NK-92 treated with Interleukin-12 subunit alpha and Interleukin-12 subunit beta, amount 100 ng/mL, for 24 hours (cell line): Measurements from ENCODE around the gene SEMA3C.
"Not testable (repeated sequence)": the region's sequence is repeated elsewhere in the genome, so short reads cannot be mapped to it uniquely, and the experiment has no call there.

Experiments used
- DNase-seq: peaks from one replicate; lab custom pipeline; 2025; lab: John Stamatoyannopoulos, UW

The SEMA3C gene

GRCh38 chr7:80926955-80927354 lies 8.1 kb upstream of the SEMA3C start:
- not testable (repeated sequence) for DNase-seq

- no peak for DNase-seq
Measured at GRCh38 chr7:80924090-80924489, 5.2 kb upstream of the SEMA3C start.

- no peak for DNase-seq
Measured at GRCh38 chr7:80923211-80923612, 4.4 kb upstream of the SEMA3C start.

- DNase-seq, result no peak
Measured at GRCh38 chr7:80922253-80923049, 3.6 kb upstream of the SEMA3C start.

DNA sequence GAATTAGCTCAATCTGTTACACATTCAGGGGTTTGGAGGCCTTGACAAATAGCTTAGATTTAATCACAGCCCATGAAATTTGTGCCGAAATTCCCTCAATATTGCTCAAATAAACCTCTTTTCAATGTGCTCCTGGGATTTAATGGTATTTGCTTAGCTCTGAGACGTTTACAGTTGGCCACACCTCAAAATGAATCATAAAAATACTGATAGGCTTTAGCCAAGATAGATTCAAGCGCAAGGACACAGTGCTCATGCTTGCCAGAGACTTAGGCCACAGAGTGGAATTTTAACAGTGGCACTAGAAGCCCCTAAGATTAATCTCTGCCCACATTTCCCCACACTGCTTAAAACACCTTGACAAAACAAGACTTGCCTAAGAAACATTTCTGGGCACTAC lies 2.3 kb upstream of the SEMA3C start:
- DNase-seq, result no peak

GRCh38 chr7:80918399-80918798 lies 452 bp downstream of the SEMA3C start:
- no peak for DNase-seq

- no peak for DNase-seq
Measured at GRCh38 chr7:80916770-80917741, 1.8 kb downstream of the SEMA3C start.

GRCh38 chr7:80910228-80910627 lies 8.6 kb downstream of the SEMA3C start:
- no peak for DNase-seq

GRCh38 chr7:80908360-80908797 lies 10.5 kb downstream of the SEMA3C start:
- no peak for DNase-seq

GRCh38 chr7:80907612-80908011 lies 11.2 kb downstream of the SEMA3C start:
- DNase-seq, result no peak

DNA sequence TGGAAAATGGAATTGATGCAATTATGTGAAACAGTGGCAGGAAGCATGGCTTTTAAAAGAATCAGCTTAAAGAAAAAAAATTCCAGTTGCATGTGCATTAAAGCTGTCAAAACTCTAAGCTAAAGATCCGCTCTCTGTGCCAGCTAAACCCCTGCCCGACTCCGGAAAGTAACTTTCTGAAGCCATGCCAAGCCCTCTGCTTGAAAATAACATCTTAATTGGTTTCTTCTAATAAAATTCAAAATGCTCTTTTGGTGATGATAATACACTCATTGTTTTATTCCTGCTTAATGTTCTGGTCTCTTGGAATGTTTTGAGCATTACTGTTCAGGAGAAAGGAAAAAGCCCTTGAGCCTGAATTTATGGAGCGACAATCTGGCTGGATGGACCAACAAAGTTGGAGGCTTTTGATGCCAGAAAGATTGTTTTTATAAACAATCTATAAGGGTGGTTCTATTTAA lies 11.7 kb downstream of the SEMA3C start:
- DNase-seq, result no peak

DNA sequence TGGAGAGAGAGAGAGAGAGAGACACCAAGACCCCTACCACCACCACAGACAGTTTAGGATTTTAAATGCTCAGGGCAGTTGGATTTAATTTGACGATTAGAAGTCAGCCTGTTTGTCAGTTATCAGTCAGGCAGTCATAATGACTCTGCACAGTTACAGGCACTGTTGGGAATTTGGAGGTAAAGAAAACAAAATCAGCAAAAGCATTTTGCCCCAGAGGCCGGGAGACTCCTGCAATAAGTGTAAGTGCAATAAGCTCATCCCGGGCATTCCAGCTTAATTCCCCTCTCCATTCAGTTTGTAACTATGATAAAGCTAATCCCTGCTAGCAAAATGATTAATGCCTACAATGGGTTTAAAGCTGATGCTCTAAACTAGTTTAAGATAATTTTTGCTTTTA lies 13.5 kb downstream of the SEMA3C start:
- DNase-seq, result no peak

- no peak for DNase-seq
Measured at GRCh38 chr7:80902716-80903308, 16.0 kb downstream of the SEMA3C start.

GRCh38 chr7:80902019-80902418 lies 16.8 kb downstream of the SEMA3C start:
- no peak for DNase-seq

GRCh38 chr7:80900583-80901576 lies 18.0 kb downstream of the SEMA3C start:
- no peak for DNase-seq

DNA sequence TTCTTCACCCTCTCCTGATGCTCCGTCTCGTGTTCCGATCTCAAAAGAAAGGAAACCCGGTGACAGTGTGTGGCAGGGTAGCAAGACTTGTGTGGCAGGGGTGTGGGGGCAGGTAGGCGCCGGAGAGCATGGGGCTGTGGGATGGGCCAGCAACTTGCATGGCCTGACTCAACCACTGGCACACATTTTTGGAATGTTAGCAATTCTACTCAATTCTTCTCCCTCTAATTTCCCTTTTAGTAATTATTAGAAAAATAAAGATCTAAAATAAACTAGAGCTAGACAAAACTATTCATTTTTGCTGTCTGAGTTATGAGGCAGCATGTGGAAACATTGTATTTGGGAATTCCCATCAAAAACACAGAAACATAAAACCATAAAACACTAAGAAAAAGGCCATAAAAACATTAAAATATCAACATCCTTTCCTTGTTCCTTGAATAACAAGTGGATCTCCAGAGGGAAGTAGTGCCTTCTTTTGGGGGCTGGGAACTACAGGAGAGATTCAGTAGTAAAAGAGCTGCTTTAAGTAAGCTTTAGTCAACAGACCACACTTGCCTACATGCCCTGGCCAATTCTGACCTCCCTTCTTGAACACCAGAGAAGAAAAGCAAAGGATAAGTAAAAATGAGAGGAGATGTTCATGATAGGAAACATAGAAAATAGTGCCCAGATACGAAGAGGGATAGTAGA lies 21.8 kb downstream of the SEMA3C start:
- no peak for DNase-seq

DNA sequence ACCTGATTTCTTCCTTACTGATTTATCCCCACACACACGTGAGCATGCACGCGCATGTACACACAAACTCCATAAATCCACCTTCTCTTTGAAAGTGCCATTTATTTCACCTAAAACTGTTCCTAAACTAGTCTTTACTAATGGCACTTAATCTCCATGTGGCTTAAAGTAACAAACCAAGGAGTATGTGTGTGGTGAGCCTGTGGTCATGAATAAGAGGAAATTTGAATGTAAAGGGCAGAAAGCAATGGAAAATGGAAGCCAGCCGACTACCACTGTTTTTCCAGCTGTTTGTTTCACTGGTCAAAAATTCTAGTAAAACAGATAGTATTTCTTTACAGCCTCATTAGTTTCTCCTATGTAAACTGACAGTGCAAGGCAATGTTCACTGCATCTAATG lies 23.8 kb downstream of the SEMA3C start:
- no peak for DNase-seq

- DNase-seq, result no peak
Measured at GRCh38 chr7:80891259-80891544, 27.6 kb downstream of the SEMA3C start.

DNA sequence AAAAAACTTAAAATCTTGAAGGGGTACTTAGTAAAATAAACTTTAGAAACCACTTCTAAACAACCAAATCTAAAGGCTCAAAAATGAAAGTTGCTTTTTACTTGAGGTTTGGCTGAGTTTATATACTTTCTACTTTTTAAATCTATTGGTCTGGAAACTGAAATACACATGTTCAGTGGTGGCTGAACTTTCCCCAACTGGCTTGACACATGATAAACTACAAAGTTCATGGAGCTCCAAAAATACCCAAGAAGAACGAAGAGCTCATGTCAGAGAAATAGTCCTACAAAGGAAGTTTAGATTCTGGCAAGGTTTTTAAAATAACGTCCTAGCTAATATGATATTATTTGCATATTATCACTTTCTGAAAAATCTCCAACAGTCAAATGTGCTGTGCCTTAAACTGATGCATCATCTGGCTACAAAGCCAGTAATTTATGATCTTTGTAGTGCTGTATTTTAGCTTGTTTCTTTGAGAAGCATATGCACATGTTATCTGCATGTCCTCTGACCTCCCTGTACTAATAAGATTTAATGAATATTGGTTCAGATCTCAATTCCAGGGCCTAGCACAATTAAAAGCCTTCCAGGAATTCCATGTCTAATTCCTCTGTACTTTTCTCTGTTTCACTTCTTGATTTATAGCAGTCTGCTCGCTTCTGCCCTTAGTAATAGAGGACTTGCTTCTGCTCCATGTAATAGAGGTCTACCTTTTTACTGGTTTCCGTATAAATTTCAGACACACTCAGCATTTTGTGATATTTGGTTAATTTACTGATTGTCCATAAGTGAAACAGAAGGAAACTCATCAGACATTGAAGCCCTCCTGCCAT lies 28.2 kb downstream of the SEMA3C start:
- no peak for DNase-seq

DNA sequence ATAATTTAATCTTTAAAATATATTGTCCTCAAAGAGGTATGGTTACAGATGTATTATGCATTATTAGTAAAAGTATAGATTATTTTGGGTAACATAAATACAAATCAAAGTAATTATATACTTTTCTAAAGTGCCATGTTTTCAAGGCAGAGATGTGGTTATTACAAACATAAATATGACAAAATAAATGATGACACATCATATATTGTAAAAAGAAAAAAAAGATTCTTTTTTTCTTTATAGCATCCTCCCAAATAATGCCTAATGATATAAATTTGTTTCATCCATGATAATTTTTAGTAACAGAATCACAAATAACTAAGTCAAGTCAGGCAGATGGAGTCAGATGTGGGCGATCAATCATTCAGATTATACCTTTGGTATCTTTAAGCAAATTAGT lies 29.3 kb downstream of the SEMA3C start:
- no peak for DNase-seq
